Ovary (tissue), 3 donors: ENCODE results near the gene SNX13.

ENCODE experiments used
- EP300 ChIP-seq: sonication (generic); formaldehyde crosslinking; IDR thresholded peaks from one replicate; pipeline ENCODE4 v1.6.1; 2017; ENCODE audit warnings: antibody characterized with exemption
- POLR2A ChIP-seq: fragments of 450-650 bp; IDR thresholded peaks from one replicate; pipeline ENCODE4 v1.6.1; 2017; ENCODE audit warnings: antibody characterized with exemption, mild to moderate bottlenecking, moderate library complexity
- TF ChIP-seq, protein P1 (sequence below), 3 donors: fragments of 450-650 bp in 2 of 3; fragments of 200-600 bp in 1 of 3; IDR thresholded peaks; one replicate each; pipeline versions ENCODE4 v1.5.1 to v1.8.0; 2016 to 2022; ENCODE audit warnings: antibody characterized with exemption in 3 of 3, mild to moderate bottlenecking in 1 of 3
- donor health status: DM: no; HTN: no; CAD: no.

DNA sequence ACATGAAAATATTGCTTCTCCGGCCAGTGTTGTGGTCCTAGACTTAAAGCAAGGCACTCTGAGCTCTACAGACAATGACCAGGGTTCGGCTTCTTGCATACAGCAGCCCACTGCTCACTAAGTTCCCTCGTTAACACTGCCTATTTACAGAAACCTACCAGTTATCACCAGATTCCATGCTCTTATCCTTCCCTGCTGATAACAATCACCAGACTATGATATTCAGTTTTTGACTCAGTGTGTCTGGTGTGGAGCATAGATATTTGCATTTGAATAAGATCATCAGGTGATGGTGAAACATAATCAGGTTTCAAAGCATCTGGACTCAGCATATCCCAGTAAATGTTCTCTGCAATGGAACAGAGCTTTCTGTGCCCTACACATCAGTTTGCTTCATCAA, 182.3 kb downstream of the SNX13 start:
- TF ChIP-seq, protein P1, sequence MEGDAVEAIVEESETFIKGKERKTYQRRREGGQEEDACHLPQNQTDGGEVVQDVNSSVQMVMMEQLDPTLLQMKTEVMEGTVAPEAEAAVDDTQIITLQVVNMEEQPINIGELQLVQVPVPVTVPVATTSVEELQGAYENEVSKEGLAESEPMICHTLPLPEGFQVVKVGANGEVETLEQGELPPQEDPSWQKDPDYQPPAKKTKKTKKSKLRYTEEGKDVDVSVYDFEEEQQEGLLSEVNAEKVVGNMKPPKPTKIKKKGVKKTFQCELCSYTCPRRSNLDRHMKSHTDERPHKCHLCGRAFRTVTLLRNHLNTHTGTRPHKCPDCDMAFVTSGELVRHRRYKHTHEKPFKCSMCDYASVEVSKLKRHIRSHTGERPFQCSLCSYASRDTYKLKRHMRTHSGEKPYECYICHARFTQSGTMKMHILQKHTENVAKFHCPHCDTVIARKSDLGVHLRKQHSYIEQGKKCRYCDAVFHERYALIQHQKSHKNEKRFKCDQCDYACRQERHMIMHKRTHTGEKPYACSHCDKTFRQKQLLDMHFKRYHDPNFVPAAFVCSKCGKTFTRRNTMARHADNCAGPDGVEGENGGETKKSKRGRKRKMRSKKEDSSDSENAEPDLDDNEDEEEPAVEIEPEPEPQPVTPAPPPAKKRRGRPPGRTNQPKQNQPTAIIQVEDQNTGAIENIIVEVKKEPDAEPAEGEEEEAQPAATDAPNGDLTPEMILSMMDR (IDR thresholded peaks at IDR 0.05), result no peak
- TF ChIP-seq POLR2A, result no peak
- no peak for TF ChIP-seq EP300
